GM12801 (cell line): ENCODE results near the gene MRPS25.

ENCODE experiments used
- CTCF ChIP-seq: IDR thresholded peaks from one replicate; pipeline ENCODE4 v1.5.1; 2011; ENCODE audit warnings: control low read depth; ENCODE audit not compliant: insufficient read length; ENCODE audit errors: extremely low read depth

MRPS25 gene

GRCh38 chr3:15023249-15023648 is 41.9 kb downstream of the MRPS25 start:
- no peak for TF ChIP-seq CTCF

- TF ChIP-seq CTCF = no peak
Observed at GRCh38 chr3:15017191-15017590, 47.9 kb downstream of the MRPS25 start.

GRCh38 chr3:15015456-15015855 is 49.7 kb downstream of the MRPS25 start:
- no peak for TF ChIP-seq CTCF

GRCh38 chr3:15014606-15015328 is 50.3 kb downstream of the MRPS25 start:
- no peak for TF ChIP-seq CTCF

- no peak for TF ChIP-seq CTCF
Observed at GRCh38 chr3:15011174-15011573, 53.9 kb downstream of the MRPS25 start.

GRCh38 chr3:15010664-15011063 is 54.5 kb downstream of the MRPS25 start:
- TF ChIP-seq CTCF = no peak

- no peak for TF ChIP-seq CTCF
Observed at GRCh38 chr3:15009167-15009566, 55.9 kb downstream of the MRPS25 start.

- TF ChIP-seq CTCF = no peak
Observed at GRCh38 chr3:15007681-15008141, 57.4 kb downstream of the MRPS25 start.
